ENCODE data around the gene RYR1.
"Not testable (repeated sequence)": the region's sequence is repeated elsewhere in the genome, so short reads cannot be mapped to it uniquely, and the experiment has no call there.

The RYR1 gene

GRCh38 chr19:38515896-38516295, 82.4 kb downstream of the RYR1 start:
- intact Hi-C loops (cut with DNase I; ENCODE audit: low total_unique reads): loop anchor here (5.0 to 10.0 kb wide), 2 partner anchors 121 to 369 kb away; no protein-coding TSS in a partner anchor
- Histone ChIP-seq H3K9me3 (no peaks in the 10 kb centered on the region), H3K4me1 (peaks cover 0 to 9% (median 4%) of the 10 kb centered on the region in 4 donors), H3K36me3 (no peaks in the 10 kb centered on the region), H3K27me3 (peaks cover 0 to 21% of the 10 kb centered on the region in 2 donors), H3K27ac (no peak overlapping the region), H3K4me3 (no peak overlapping the region)
- no peak for TF ChIP-seq CTCF (IDR thresholded peaks at IDR 0.05)
- no peak for DNase-seq

GRCh38 chr19:38516802-38517201, 83.3 kb downstream of the RYR1 start:
- DNase-seq: no peak
- no peak for TF ChIP-seq CTCF (IDR thresholded peaks at IDR 0.05)
- intact Hi-C loops (cut with DNase I; ENCODE audit: low total_unique reads): loop anchor here (5.0 to 10.0 kb wide), 2 partner anchors 120 to 368 kb away; no protein-coding TSS in a partner anchor

GRCh38 chr19:38517321-38517720, 83.8 kb downstream of the RYR1 start:
- Histone ChIP-seq H3K27ac (no peak overlapping the region), H3K9me3 (no peaks in the 10 kb centered on the region), H3K36me3 (no peaks in the 10 kb centered on the region), H3K4me3 (no peak overlapping the region), H3K4me1 (peaks cover 0 to 9% (median 4%) of the 10 kb centered on the region in 4 donors), H3K27me3 (peaks cover 0 to 13% of the 10 kb centered on the region in 2 donors)
- no peak for DNase-seq
- no peak for TF ChIP-seq CTCF (IDR thresholded peaks at IDR 0.05)
- intact Hi-C loops (cut with DNase I; ENCODE audit: low total_unique reads): loop anchor here (5.0 to 10.0 kb wide), 2 partner anchors 120 to 367 kb away; no protein-coding TSS in a partner anchor

More at GRCh38 chr19:38516802-38517201, 83.3 kb downstream of the RYR1 start:
- Histone ChIP-seq H3K4me3 (no peak overlapping the region), H3K27ac (no peak overlapping the region), H3K36me3 (no peaks in the 10 kb centered on the region), H3K4me1 (peaks cover 0 to 9% (median 4%) of the 10 kb centered on the region in 4 donors), H3K27me3 (peaks cover 0 to 17% of the 10 kb centered on the region in 2 donors), H3K9me3 (no peaks in the 10 kb centered on the region)

GRCh38 chr19:38517980-38518379, 84.5 kb downstream of the RYR1 start:
- H3K9me3 ChIP-seq, DNase-seq, H3K4me1 ChIP-seq, H3K36me3 ChIP-seq, H3K4me3 ChIP-seq, H3K27ac ChIP-seq: not testable (repeated sequence)
- H3K27me3 ChIP-seq: peaks cover 0 to 13% of the 10 kb centered on the region in 2 donors
- intact Hi-C loops (cut with DNase I; ENCODE audit: low total_unique reads): loop anchor here (5.0 to 10.0 kb wide), 2 partner anchors 119 to 367 kb away; no protein-coding TSS in a partner anchor

- intact Hi-C loops (cut with DNase I; ENCODE audit: low total_unique reads): loop anchor here (5.0 to 10.0 kb wide), 2 partner anchors 118 to 366 kb away; no protein-coding TSS in a partner anchor
- no peak for TF ChIP-seq CTCF (IDR thresholded peaks at IDR 0.05)
- H3K27me3 ChIP-seq: peaks cover 0 to 13% of the 10 kb centered on the region in 2 donors
- no peak overlapping the region for H3K27ac ChIP-seq
- H3K4me1 ChIP-seq: peaks cover 0 to 9% (median 4%) of the 10 kb centered on the region in 4 donors
- H3K36me3 ChIP-seq: no peaks in the 10 kb centered on the region
- no peak for DNase-seq
- no peak overlapping the region for H3K4me3 ChIP-seq
- H3K9me3 ChIP-seq: no peaks in the 10 kb centered on the region
Observed at GRCh38 chr19:38519168-38519567, 85.7 kb downstream of the RYR1 start.

- no peak for TF ChIP-seq CTCF (IDR thresholded peaks at IDR 0.05)
- intact Hi-C loops (cut with DNase I; ENCODE audit: low total_unique reads): loop anchor here (5.0 to 10.0 kb wide), 2 partner anchors 117 to 365 kb away; no protein-coding TSS in a partner anchor
- Histone ChIP-seq H3K4me3 (no peak overlapping the region), H3K27ac (no peak overlapping the region), H3K9me3 (no peaks in the 10 kb centered on the region), H3K27me3 (peaks cover 0 to 7% of the 10 kb centered on the region in 2 donors), H3K4me1 (peaks cover 0 to 4% (median 2%) of the 10 kb centered on the region in 4 donors), H3K36me3 (no peaks in the 10 kb centered on the region)
- no peak for DNase-seq
Observed at GRCh38 chr19:38519988-38520387, 86.5 kb downstream of the RYR1 start.
